ENCODE measurements around the gene SOX13. TPM values are rescaled to one million over a fixed set of nuclear protein-coding genes. Genes with fewer than 3 reads are reported as not detected.

The SOX13 gene
- total and polyA plus RNA-seq, 2 of the 4 experiments (the other 2 are of a cell fraction), result 0.54 to 3.5 TPM

GRCh38 chr1:204027446-204027845 is 45.5 kb upstream of the SOX13 start:
- ChIA-PET CTCF (no interaction called here), POLR2A (ENCODE audit: unreplicated experiment) (no interaction called here)
- Histone ChIP-seq H4K8ac (ENCODE audit: low read depth in 2 of 2, low read length in 2 of 2) (no peak overlapping the region), H3K27me3 (ENCODE audit: control insufficient read depth, insufficient read depth, low read length) (peaks cover 47% of the 10 kb centered on the region), H4K91ac (ENCODE audit: insufficient read depth, low read depth, low read length) (no peak overlapping the region), H2BK5ac (ENCODE audit: low read depth, low read length, poor library complexity, severe bottlenecking) (no peak overlapping the region), H3K36me3 (ENCODE audit: control insufficient read depth, insufficient read depth, low read length) (no peaks in the 10 kb centered on the region), H2AFZ (replicated peaks; ENCODE audit: low read length, poor library complexity) (no peak overlapping the region), H2AK9ac (replicated peaks; ENCODE audit: low read depth, low read length, poor library complexity) (no peak overlapping the region), H2AK5ac (ENCODE audit: low read depth, low read length) (no peak overlapping the region), H2BK120ac (ENCODE audit: low read depth, low read length) (no peak overlapping the region), H3K9me3 (ENCODE audit: control insufficient read depth, insufficient read depth, low read length) (no peaks in the 10 kb centered on the region), H3K9me1 (ENCODE audit: insufficient read depth, low read length) (no peaks in the 10 kb centered on the region), H3K23ac (ENCODE audit: low read depth, low read length) (no peak overlapping the region), H4K5ac (ENCODE audit: low read depth, low read length) (no peak overlapping the region), H3K14ac (replicated peaks; ENCODE audit: low read depth, low read length) (no peak overlapping the region), H3K9ac (ENCODE audit: low read depth, low read length) (no peak overlapping the region), H3K56ac (ENCODE audit: extremely low read depth, insufficient read depth, low read length) (no peak overlapping the region), H2BK20ac (ENCODE audit: low read depth, low read length) (no peak overlapping the region), H3K79me1 (ENCODE audit: low read depth in 1 of 2, low read length in 2 of 2) (no peaks in the 10 kb centered on the region), H3K4me1 (ENCODE audit: control insufficient read depth, insufficient read depth, low read length) (no peaks in the 10 kb centered on the region), H3K27ac (ENCODE audit: insufficient read depth, low read length) (no peak overlapping the region), H3K18ac (ENCODE audit: low read depth, low read length) (no peak overlapping the region), H4K20me1 (ENCODE audit: insufficient read depth, low read length) (no peaks in the 10 kb centered on the region), H3K4ac (ENCODE audit: low read depth, low read length) (no peak overlapping the region), H3K4me3 (ENCODE audit: insufficient read depth, low read depth, low read length) (no peak overlapping the region), H3K4me2 (ENCODE audit: low read depth, low read length) (no peak overlapping the region), H2BK15ac (ENCODE audit: low read depth, low read length) (no peak overlapping the region)
- ATAC-seq (ENCODE audit: low read depth) (no peak), DNase-seq (no peak)
- in situ Hi-C loops (cut with MboI; ENCODE audit: low sequenced_read_pairs), result no loop called here
- TF ChIP-seq MAZ (IDR thresholded peaks at IDR 0.05; ENCODE audit: borderline replicate concordance, low read depth, low read length), result no peak
- TF ChIP-seq FOS (IDR thresholded peaks at IDR 0.05; ENCODE audit: low read depth, low read length), result no peak
- no peak for TF ChIP-seq CHD1 (IDR thresholded peaks at IDR 0.05; ENCODE audit: low read depth, low read length)
- TF ChIP-seq ELK1 (IDR thresholded peaks at IDR 0.05; ENCODE audit: borderline replicate concordance, low read depth, low read length), result no peak
- TF ChIP-seq RAD21 (IDR thresholded peaks at IDR 0.05; ENCODE audit: low read length), result no peak
- TF ChIP-seq MXI1 (IDR thresholded peaks at IDR 0.05; ENCODE audit: borderline replicate concordance, low read depth, low read length), result no peak
- no peak for TF ChIP-seq BHLHE40 (IDR thresholded peaks at IDR 0.05; ENCODE audit: low read depth, low read length)
- TF ChIP-seq POLR2A (IDR thresholded peaks at IDR 0.05; ENCODE audit: low read depth, low read length), result no peak
- TF ChIP-seq USF2 (IDR thresholded peaks at IDR 0.05; ENCODE audit: low read depth, low read length), result no peak
- TF ChIP-seq SMC3 (IDR thresholded peaks at IDR 0.05; ENCODE audit: low read depth, low read length), result no peak
- no peak for TF ChIP-seq RCOR1 (IDR thresholded peaks at IDR 0.05; ENCODE audit: insufficient replicate concordance, low read length)
- TF ChIP-seq RFX5 (IDR thresholded peaks at IDR 0.05; ENCODE audit: low read depth, low read length), result no peak
- TF ChIP-seq NFE2L2 (IDR thresholded peaks at IDR 0.05; ENCODE audit: low read depth, low read length), result no peak
- no peak for TF ChIP-seq CTCF (conservative IDR thresholded peaks at IDR 0.05; ENCODE audit: low read depth, low read length)
- TF ChIP-seq CEBPB (IDR thresholded peaks at IDR 0.05; ENCODE audit: low read depth, low read length), result no peak
- TF ChIP-seq MAFK (IDR thresholded peaks at IDR 0.05; ENCODE audit: low read depth, low read length), result no peak
- WGBS, 2 experiments (ENCODE audit: extremely low coverage in 2 of 2, insufficient read length in 1 of 2), result no CpG with 5 or more reads among the region's 3 CpGs
- intact Hi-C loops (cut with micrococcal nuclease), result no loop called here
- dilution Hi-C loops (cut with HindIII; ENCODE audit: low sequenced_read_pairs, unreplicated experiment), result no loop called here
- no TSS peak for BruUV-seq (replicated peaks)
